Breast epithelium (tissue), 3 donors: ENCODE measurements around the gene USP32.
"Not testable (repeated sequence)": the region's sequence is repeated elsewhere in the genome, so short reads cannot be mapped to it uniquely, and the experiment has no call there.

ENCODE experiments used
- CTCF ChIP-seq, 3 donors: fragments of 450-650 bp; IDR thresholded peaks; one replicate each; pipeline ENCODE4 v1.5.1; 2016 to 2017; ENCODE audit warnings: antibody characterized with exemption in 3 of 3, mild to moderate bottlenecking in 3 of 3, moderate library complexity in 3 of 3
- POLR2A ChIP-seq: fragments of 450-650 bp; IDR thresholded peaks from one replicate; pipeline ENCODE4 v1.6.1; 2016; ENCODE audit warnings: antibody characterized with exemption, mild to moderate bottlenecking, moderate library complexity

- TF ChIP-seq POLR2A; CTCF (IDR thresholded peaks at IDR 0.05): not testable (repeated sequence)
Observed at GRCh38 chr17:60227276-60227675, 164.7 kb downstream of the USP32 start.
